ENCODE results near the gene SIRPA.
"Not testable (repeated sequence)": the region's sequence is repeated elsewhere in the genome, so short reads cannot be mapped to it uniquely, and the experiment has no call there.

Gene SIRPA

DNA sequence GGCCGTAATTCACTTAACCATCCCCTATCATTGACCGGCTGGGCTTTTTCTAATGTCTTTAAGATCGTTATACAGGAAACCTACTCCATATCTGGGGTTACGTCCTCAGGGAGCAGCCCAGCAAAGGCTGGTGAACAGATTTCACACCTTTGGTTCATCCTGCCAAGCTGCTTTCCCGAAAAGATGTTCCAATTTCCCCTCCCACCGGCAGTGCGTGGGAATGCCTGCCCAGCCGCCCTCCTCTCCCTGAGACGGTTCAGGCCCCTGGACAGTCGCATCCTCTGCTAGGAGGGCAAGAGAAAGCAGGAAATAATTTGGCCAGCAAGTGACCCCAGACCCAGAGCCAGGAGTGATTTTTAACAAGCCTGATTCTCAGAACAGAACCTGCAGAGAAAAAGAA is 16.3 kb downstream of the SIRPA start:
- DNase-seq, result no peak

GRCh38 chr20:1912053-1912452 is 16.8 kb downstream of the SIRPA start:
- DNase-seq, result no peak

DNA sequence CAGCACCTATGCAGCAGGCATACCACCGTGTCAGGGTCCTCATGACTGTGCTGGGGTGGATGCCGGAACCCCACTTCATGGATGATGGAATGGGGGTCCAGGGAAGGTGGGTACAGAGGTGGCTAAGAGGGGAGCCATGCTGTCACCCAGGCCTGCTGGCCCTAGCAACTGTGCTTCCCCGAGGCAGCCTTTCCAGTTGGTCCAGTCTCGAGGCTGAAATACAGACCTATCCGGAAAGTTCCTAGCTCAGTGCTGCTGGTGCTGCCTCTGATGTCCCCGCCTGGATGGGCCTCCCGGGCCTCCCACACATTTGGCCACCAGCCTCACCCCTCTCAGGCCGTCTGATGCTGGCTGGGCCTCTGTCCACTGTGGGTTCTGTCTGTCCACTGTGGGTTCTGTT is 17.4 kb downstream of the SIRPA start:
- DNase-seq, result no peak

- not testable (repeated sequence) for DNase-seq
Measured at GRCh38 chr20:1915233-1915632, 20.0 kb downstream of the SIRPA start.

DNA sequence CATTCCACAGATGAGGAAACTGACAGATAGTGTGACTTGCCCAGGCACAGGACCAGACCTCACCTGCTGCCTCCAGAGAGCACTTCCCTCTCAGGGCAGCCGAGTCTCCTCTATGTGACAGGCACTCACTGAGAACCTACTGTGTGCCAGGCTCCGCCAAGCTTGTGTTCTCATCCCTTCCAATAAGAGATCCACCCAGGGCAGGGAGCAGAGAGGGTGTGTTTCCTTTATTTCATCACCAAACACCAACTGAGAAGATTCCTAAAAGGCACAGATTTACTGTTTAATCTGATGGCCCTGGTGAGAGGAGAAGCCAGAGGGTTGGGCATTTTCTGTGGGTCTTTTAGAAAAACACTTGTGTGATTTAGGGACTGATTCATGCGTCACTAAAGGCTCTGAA is 20.5 kb downstream of the SIRPA start:
- DNase-seq, result no peak

- DNase-seq, result no peak
Measured at GRCh38 chr20:1917786-1918185, 22.6 kb downstream of the SIRPA start.

DNA sequence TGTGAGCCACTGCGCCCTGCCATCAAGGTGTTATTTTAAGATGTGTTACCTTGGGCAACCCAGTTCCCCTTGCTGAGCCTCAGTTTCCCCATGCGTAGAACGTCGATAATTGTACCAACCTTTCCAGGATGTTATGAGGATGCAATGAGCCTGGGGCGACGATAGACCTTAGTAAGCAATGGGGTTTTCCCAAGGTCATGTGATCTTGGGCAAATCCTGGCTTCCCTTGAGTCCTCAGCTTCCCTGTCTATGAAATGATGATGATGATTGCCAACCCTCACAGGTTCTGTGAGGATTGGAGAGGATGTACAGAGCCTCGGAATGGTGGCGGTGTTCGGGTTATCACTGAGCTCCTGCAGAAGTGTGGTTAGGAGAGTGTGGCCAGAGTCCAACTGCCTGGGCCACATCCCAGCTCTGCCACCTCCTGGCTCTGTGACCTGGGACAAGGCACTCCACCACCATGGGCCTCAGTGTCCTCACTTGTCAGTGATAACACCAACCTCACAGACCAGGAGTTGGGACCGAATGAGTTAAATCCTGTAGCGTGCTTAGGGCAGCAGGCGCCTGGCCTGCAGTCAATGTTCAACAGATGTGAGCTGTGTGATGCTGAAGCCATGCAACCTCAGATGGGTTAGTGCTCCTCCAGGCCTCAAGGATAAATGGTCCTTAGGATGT is 23.4 kb downstream of the SIRPA start:
- DNase-seq, result no peak

- no peak for DNase-seq
Measured at GRCh38 chr20:1920252-1920651, 25.0 kb downstream of the SIRPA start.

DNA sequence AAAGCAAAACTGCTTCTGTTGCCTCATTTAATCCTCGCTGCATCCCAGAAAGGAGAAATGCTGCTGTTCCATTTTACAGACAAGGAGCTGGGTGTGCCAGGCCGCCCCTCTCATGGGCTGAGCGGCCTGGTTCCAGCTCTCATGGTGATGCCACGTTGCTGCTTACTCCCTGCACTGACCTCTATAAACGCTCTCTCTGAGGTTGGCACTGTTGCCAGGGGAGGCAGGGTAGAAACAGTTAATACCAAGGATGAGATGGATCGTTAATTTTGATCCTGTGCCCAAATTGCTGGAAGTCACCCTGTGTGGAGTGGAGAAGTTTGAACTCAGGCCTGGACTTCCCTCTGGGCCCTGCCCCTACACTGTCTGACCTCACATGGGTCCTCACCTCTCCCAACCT is 25.6 kb downstream of the SIRPA start:
- no peak for DNase-seq

- DNase-seq, result not testable (repeated sequence)
Measured at GRCh38 chr20:1921985-1922384, 26.8 kb downstream of the SIRPA start.

GRCh38 chr20:1922786-1923185 is 27.6 kb downstream of the SIRPA start:
- no peak for DNase-seq

DNA sequence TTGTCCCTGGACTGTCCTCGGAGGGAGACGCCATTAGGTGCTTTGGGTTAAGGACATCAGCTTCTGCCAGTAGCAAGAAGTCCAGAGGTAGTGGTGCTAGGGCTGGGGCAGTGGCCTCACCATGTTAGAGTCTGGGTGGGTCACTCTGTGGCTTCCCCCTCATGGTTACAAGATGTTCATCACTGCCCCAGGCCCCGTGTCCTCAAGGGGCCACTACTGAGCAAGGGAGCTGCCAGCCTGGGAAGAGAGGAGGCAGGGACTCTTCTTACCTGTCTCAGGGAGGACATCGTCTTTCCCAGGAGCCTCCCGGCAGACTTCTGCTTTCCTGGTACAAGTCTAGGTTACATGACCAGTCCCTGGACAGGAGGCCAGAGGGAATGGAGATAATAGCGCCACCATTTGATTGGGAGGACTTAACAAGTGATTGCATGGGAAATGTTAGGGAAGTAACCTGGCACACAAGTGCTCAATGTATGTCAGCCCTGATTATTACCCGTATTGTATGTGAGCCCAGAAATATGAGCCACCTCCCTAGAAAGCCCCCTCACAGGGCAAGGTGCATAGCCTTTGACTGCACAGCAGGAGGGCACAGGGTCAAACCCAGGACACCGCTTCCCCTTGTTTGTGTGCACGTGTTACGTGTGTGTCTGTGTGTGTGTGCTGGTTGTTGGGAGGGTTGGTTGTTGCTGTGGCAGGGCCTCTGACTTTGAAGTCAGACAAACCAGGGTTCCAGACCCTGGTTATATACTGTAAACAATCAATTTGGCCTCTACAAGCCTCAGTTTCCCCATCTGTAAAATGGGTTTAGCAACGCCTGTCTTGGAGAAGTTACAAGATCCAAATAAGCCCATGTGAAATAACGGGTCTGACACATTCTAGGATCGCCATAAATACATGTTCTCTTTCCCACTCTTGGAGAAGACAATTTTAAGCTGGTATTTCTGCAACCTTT is 30.0 kb downstream of the SIRPA start:
- DNase-seq, result no peak

GRCh38 chr20:1926237-1926636 is 31.0 kb downstream of the SIRPA start:
- DNase-seq, result no peak

DNA sequence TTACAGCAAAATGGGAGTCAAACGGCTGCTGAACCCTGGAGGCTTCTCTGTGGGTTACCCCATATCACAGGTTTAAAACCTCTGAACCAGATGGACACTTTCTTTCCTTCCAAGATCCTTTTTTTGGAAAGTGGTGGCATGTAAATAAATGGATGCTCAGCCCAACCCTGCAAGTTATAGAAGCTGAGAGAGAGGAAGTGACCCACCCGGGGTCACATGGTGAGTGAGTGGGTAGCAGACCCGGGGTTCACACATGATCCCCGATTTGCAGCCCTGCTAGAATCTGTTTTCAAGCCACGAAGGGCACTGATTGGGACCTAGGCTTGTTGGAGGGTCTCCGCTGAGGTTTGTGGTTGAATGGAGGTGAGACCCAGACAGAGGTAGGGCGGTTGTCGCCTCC is 32.0 kb downstream of the SIRPA start:
- DNase-seq, result no peak

- no peak for DNase-seq
Measured at GRCh38 chr20:1928154-1928553, 32.9 kb downstream of the SIRPA start.

GRCh38 chr20:1928782-1929181 is 33.6 kb downstream of the SIRPA start:
- no peak for DNase-seq

DNA sequence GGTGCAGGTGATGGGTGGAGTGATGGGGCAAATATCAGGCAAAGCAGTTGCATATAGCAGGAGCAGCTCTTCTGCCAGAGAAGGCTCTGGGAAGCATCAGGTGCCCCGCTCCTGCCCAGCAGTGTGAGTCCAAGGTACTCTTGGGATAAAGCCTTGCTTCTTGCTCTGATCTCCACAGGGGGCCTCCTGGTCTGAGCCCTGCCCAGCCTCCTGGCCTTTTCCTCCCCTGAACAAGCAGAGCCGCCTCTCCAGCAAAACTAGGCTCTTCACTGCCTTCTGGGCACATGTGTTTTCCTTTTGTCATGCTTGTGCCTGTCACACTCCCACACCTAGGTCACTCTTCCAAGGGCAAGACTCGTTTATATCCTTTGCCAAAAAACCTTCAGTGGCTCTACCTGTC is 34.3 kb downstream of the SIRPA start:
- DNase-seq, result no peak

- no peak for DNase-seq
Measured at GRCh38 chr20:1930165-1930564, 35.0 kb downstream of the SIRPA start.

GRCh38 chr20:1931830-1932229 is 36.6 kb downstream of the SIRPA start:
- no peak for DNase-seq

DNA sequence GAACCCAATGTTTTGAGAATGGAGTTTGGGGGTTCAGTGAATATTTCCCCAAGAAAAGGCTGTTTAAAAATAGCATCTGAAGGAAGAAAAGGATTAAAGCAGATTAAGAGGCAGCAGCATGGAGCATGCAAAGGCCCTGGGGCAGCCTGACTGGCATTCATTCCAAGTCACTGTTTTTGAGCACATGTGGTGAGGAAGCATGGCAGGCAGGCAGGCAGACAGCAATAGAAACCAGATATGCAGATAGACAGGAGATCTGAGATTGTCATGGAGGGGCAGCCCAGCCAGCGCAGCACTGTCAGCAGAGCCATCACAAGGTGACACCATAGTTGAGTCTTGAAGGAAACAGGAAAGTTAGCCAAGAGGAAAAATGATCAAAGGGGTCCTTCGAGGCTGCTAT is 37.8 kb downstream of the SIRPA start:
- no peak for DNase-seq

GRCh38 chr20:1933465-1933870 is 38.3 kb downstream of the SIRPA start:
- no peak for DNase-seq

- no peak for DNase-seq
Measured at GRCh38 chr20:1934156-1934555, 38.9 kb downstream of the SIRPA start.

DNA sequence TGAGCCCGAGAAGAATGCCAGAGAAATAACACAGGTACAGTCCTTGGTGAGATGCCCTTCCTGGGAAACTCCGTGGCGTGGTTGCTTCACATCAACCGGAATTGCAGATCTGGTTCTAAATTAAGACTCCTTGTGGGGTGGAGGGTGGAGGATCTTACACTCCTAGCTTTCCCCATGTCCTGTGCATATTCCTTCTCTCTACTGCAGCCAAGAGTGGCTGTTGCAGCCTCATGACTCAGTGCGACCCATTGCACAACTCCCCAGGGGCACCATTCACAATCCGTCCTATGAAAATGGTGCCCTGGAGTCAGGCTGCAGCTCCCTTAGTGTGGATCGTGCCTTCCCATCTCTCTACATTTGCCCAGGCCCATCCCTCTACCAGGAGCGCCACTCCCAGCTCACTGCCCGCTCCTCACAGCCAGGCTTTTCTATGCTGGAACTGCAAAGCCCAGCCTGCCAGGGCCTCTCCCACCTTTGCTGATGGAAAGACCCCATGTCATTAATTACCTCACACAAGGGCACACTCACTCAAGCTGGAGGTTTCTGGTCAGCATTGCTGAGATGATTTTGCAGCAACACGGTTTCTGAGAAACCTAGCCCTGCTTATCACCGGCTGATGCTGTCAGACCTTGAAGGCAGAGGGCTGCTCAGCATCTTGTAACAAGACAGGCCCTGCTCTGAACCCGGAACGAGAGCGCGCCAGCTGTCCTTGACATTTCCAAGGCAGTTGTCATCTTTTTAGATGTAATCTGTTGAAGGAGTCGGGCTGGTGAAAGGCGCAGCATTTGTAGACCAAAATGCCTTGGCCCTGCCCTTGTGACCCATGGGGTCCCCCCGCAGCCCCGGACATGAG is 39.7 kb downstream of the SIRPA start:
- no peak for DNase-seq
